Fibroblast of lung (primary cell): ENCODE measurements around the gene EPHA10. TPM values are rescaled to one million over a fixed set of nuclear protein-coding genes. Genes with fewer than 3 reads are reported as not detected.

ENCODE experiments used
- DNase-seq, 2 donors: peaks; one replicate each; pipeline versions ENCODE4 v3.0.0 to v3.0.0-alpha.2; 2010; ENCODE audit warnings: low read depth in 2 of 2
- H2AFZ ChIP-seq: 2 replicates; pipeline ENCODE4 v1.5.1; 2012; ENCODE audit warnings: low read length, control low read depth, inconsistent platforms
- H3K27ac ChIP-seq: 2 replicates; pipeline ENCODE4 v1.5.1; 2011; ENCODE audit warnings: low read length, control low read depth; ENCODE audit not compliant: insufficient read depth
- H3K27me3 ChIP-seq: 2 replicates; pipeline ENCODE4 v1.5.1; 2011; ENCODE audit warnings: mild to moderate bottlenecking, low read length; ENCODE audit not compliant: control insufficient read depth, insufficient read depth
- H3K36me3 ChIP-seq: 2 replicates; pipeline ENCODE4 v1.5.1; 2011; ENCODE audit warnings: low read length; ENCODE audit not compliant: control insufficient read depth, insufficient read depth
- H3K4me1 ChIP-seq: 2 replicates; pipeline ENCODE4 v1.5.1; 2011; ENCODE audit warnings: low read length; ENCODE audit not compliant: control insufficient read depth, insufficient read depth; ENCODE audit errors: extremely low read depth
- H3K4me2 ChIP-seq: 2 replicates; pipeline ENCODE4 v1.5.1; 2011; ENCODE audit warnings: low read length, control low read depth; ENCODE audit not compliant: insufficient read depth; ENCODE audit errors: extremely low read depth
- H3K4me3 ChIP-seq, 4 experiments: fragments of 200-600 bp in 1 of 4; sonication (generic) in 1 of 4; replicated peaks in 1 of 4; 2 replicates each; pipeline ENCODE4 v1.5.1; 2011 to 2016; ENCODE audit warnings: low read length in 4 of 4, low read depth in 3 of 4, mild to moderate bottlenecking in 3 of 4, control low read depth in 2 of 4, inconsistent platforms in 1 of 4, mixed read lengths in 1 of 4; ENCODE audit not compliant: insufficient read depth in 1 of 4; ENCODE audit errors: control extremely low read depth in 1 of 4
- H3K79me2 ChIP-seq: 2 replicates; pipeline ENCODE4 v1.5.1; 2012; ENCODE audit warnings: mild to moderate bottlenecking, low read length, inconsistent platforms; ENCODE audit not compliant: control insufficient read depth, insufficient read depth
- H3K9ac ChIP-seq: 2 replicates; pipeline ENCODE4 v1.5.1; 2011; ENCODE audit warnings: mild to moderate bottlenecking, low read length, control low read depth; ENCODE audit not compliant: insufficient read depth
- H3K9me3 ChIP-seq: 2 replicates; pipeline ENCODE4 v1.5.1; 2012; ENCODE audit warnings: low read depth, low read length; ENCODE audit not compliant: control insufficient read depth, insufficient read depth
- H4K20me1 ChIP-seq: 2 replicates; pipeline ENCODE4 v1.5.1; 2011; ENCODE audit warnings: low read length; ENCODE audit not compliant: control insufficient read depth, insufficient read depth; ENCODE audit errors: extremely low read depth
- CTCF ChIP-seq, 2 donors: IDR thresholded peaks in 1 of 2; conservative IDR thresholded peaks in 1 of 2; 1 replicate in 1 of 2; 2 replicates in 1 of 2; pipeline ENCODE4 v1.5.1; 2011 to 2012; ENCODE audit warnings: low read length in 2 of 2, control low read depth in 1 of 2, inconsistent platforms in 1 of 2, low read depth in 1 of 2, mild to moderate bottlenecking in 1 of 2
- EZH2 ChIP-seq: IDR thresholded peaks from 2 replicates; pipeline ENCODE4 v1.5.1; 2012; ENCODE audit warnings: low read length, control low read depth, mild to moderate bottlenecking; ENCODE audit errors: missing control alignments
- polyA plus RNA-seq, 2 donors: library from polyadenylated mRNA; depleted of rRNA in 1 of 2; stranded (reverse) in 1 of 2; unstranded in 1 of 2; fragments of >200 nt; gene quantifications; 2 replicates each; pipeline ENCODE4 v1.2.1, GENCODE V29; 2011 to 2012; ENCODE audit warnings: missing spikeins in 1 of 2
- total RNA-seq: library from RNA; depleted of rRNA; stranded (reverse); fragments of >200 nt; gene quantifications from 2 replicates; pipeline ENCODE4 v1.2.1, GENCODE V29; 2014

EPHA10 gene
- total and polyA plus RNA-seq, 2 donors (not counting 1 experiment from before 2014, with no cell fraction given): under 0.01 TPM; not detected in 1

GRCh38 chr1:37794372-37795339, 29.7 kb upstream of the EPHA10 start:
- Histone ChIP-seq H3K79me2 (no peaks in the 10 kb centered on the region), H3K27ac (no peak overlapping the region), H3K4me3 (peak overlapping the region in 1 of 4 experiments; percentile 20), H3K36me3 (no peaks in the 10 kb centered on the region), H3K9ac (no peak overlapping the region), H3K9me3 (no peaks in the 10 kb centered on the region), H2AFZ (no peak overlapping the region), H4K20me1 (no peaks in the 10 kb centered on the region), H3K27me3 (peaks cover 11% of the 10 kb centered on the region), H3K4me1 (no peaks in the 10 kb centered on the region), H3K4me2 (no peak overlapping the region)
- DNase-seq: no peak
- TF ChIP-seq CTCF (conservative IDR thresholded peaks at IDR 0.05 in 1 of 2, IDR thresholded peaks at IDR 0.05 in 1 of 2; ENCODE audit: low read depth in 1 of 2, low read length in 2 of 2) (no peak), EZH2 (no peak)

- peak; percentile 39 to 61 for DNase-seq
- TF ChIP-seq EZH2: no peak
- TF ChIP-seq CTCF (conservative IDR thresholded peaks at IDR 0.05 in 1 of 2, IDR thresholded peaks at IDR 0.05 in 1 of 2; ENCODE audit: low read depth in 1 of 2, low read length in 2 of 2): no peak
Measured at GRCh38 chr1:37793773-37794371, 29.0 kb upstream of the EPHA10 start, which contains the start of gene MANEAL. TSS of gene MANEAL (plus strand) at chr1:37793847. CDS start at chr1:37794183, 336 bp downstream.

GRCh38 chr1:37792943-37793686, 28.2 kb upstream of the EPHA10 start:
- no peak overlapping the region for H3K27ac ChIP-seq
- H3K79me2 ChIP-seq: no peaks in the 10 kb centered on the region
- no peak overlapping the region for H3K4me2 ChIP-seq
- no peaks in the 10 kb centered on the region for H3K4me1 ChIP-seq
- H3K4me3 ChIP-seq: no peak overlapping the region
- H4K20me1 ChIP-seq: no peaks in the 10 kb centered on the region
- H3K36me3 ChIP-seq: no peaks in the 10 kb centered on the region
- H3K9me3 ChIP-seq: no peaks in the 10 kb centered on the region
- peaks cover 11% of the 10 kb centered on the region for H3K27me3 ChIP-seq
- no peak overlapping the region for H3K9ac ChIP-seq
- H2AFZ ChIP-seq: no peak overlapping the region
- DNase-seq: no peak
- TF ChIP-seq EZH2: no peak
- no peak for TF ChIP-seq CTCF (conservative IDR thresholded peaks at IDR 0.05 in 1 of 2, IDR thresholded peaks at IDR 0.05 in 1 of 2; ENCODE audit: low read depth in 1 of 2, low read length in 2 of 2)

More at GRCh38 chr1:37793773-37794371, 29.0 kb upstream of the EPHA10 start, which contains the start of gene MANEAL:
- H3K4me2 ChIP-seq: peak within 1 kb of the TSS; percentile 66
- H3K27ac ChIP-seq: no peak within 1 kb of the TSS
- no peak within 1 kb of the TSS for H3K9ac ChIP-seq
- H3K9me3 ChIP-seq: no peaks in the 10 kb centered on the region
- H3K4me3 ChIP-seq: peak within 1 kb of the TSS in 2 of 4 experiments; percentile 32 to 51
- H3K79me2 ChIP-seq: no peaks in the 10 kb centered on the region
- no peak within 1 kb of the TSS for H2AFZ ChIP-seq
- peaks cover 11% of the 10 kb centered on the region for H3K27me3 ChIP-seq
- no peaks in the 10 kb centered on the region for H3K36me3 ChIP-seq
- H3K4me1 ChIP-seq: no peaks in the 10 kb centered on the region
- no peaks in the 10 kb centered on the region for H4K20me1 ChIP-seq
